GM10266 (cell line): ENCODE data around the gene EPHA6.

Experiments
- DNase-seq: peaks from one replicate; pipeline ENCODE4 v3.0.0; 2012; ENCODE audit errors: extremely low spot score
- TF ChIP-seq, protein P1 (sequence below): IDR thresholded peaks from 2 replicates; pipeline ENCODE4 v1.5.1; 2012; ENCODE audit warnings: mild to moderate bottlenecking, low read depth; ENCODE audit not compliant: control insufficient read depth, insufficient read depth; ENCODE audit errors: missing control alignments

EPHA6 gene

DNA sequence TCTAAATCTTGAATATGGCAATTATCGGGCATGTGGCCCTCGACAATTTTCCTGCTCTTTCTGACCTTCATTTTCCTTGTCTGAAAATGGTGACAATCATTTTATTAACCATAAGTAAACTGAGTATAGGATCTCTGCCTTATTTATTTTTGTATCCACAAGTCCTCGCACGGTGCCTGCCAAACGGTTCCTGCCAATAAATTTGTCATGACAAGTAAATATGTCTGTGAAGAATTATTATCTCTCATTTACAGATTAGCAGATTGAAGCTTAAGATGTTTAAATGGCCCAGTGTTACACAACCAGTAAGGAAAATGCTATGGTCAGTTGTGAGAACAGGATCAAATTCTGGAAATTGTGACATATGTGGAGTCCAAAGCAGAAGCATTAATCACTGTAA, 884.3 kb downstream of the EPHA6 start:
- no peak for DNase-seq
- TF ChIP-seq, protein P1, sequence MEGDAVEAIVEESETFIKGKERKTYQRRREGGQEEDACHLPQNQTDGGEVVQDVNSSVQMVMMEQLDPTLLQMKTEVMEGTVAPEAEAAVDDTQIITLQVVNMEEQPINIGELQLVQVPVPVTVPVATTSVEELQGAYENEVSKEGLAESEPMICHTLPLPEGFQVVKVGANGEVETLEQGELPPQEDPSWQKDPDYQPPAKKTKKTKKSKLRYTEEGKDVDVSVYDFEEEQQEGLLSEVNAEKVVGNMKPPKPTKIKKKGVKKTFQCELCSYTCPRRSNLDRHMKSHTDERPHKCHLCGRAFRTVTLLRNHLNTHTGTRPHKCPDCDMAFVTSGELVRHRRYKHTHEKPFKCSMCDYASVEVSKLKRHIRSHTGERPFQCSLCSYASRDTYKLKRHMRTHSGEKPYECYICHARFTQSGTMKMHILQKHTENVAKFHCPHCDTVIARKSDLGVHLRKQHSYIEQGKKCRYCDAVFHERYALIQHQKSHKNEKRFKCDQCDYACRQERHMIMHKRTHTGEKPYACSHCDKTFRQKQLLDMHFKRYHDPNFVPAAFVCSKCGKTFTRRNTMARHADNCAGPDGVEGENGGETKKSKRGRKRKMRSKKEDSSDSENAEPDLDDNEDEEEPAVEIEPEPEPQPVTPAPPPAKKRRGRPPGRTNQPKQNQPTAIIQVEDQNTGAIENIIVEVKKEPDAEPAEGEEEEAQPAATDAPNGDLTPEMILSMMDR: no peak

DNA sequence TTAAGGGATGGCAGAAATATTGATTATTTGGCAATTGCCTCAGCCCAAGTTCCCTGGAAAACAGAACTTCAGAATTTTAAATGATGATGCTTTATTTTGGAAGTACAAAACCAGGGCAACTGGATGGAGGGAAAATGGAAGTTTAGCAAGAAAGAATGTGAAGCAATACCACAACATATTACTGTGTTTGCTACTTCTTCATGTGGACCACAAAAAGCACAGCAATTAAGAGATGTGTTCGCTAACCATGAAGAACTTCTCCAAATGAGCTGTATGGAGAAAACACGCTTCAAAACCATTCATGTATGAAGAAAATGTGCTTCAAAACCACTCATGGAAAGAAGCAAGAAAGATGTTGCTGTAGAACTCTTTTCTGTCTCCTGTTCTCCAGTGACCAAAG, 885.5 kb downstream of the EPHA6 start:
- DNase-seq: no peak
- TF ChIP-seq, protein P1: no peak

DNA sequence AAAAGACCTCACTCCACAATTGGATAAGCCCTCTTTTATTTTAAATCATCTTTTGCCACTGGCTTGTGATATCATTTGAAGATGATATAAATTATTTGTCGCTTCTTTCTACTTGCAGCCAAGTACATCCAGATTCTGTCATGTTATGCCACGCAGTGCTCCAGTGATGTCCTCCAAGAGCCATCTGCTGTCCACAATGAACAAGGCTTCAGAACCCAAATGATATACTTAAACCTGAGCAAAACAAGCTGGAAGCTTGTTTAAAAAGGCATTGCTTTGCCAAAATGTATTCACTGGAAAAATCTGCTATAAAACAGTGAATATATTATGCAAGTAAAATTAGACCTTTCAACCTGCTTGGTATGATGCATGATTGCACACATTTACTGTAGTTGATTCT, 891.4 kb downstream of the EPHA6 start:
- no peak for DNase-seq
- TF ChIP-seq, protein P1: no peak

DNA sequence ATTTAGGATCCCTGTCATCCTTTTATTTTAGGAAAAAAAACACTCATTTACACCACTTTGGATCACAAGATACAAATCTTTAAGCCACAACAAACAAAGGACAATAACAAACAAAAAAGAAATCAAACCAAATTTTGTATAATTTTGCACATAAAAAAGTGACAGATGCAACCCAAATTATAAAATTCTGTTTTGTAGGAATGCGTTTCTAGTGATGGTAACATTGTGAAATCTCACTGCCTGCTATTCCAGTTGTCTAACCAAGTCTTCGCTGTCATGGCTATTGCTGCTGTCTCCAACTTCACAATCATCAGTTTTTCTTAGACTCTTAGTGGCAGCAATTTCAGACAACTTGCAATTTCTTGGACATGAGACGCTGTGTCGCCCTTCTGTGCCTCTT, 891.8 kb downstream of the EPHA6 start:
- TF ChIP-seq, protein P1: no peak
- no peak for DNase-seq

DNA sequence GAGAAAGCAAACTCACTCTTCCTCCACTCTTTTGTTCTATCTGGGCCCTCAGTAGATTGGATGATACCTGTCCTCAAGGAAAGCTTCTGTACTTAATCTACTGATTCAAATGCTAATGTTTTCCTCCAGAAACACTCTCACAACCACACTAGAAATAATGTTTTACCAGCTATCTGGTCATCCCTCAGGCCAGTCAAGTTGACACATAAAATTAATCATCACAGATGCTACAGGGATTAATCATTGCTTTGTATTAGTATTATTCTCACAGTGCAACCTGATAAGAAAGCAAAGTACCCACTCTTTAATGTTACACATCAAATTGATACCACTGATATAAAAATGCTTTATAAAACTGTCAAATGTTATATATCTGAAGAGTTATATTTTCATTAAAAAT, 897.3 kb downstream of the EPHA6 start:
- no peak for DNase-seq
- TF ChIP-seq, protein P1: no peak

DNA sequence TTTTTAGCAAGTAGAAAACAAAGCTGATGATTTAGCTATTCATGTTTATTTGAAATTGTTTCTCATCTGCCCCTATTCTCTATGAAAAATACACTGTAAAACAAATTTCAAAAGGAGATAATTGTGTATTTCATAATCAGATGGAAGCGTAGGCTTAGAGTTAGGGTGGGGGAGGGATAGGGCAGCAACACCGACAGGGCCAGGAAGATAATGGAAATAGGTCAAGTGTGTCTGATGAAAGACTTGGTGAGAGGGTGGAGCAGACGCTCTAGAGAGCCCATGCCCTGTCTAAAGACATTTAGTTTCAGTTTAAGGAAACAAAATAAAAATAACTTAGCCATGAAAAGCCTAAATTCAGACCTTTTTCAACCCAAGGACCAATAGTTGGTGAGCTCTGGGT, 898.5 kb downstream of the EPHA6 start:
- DNase-seq: no peak
- TF ChIP-seq, protein P1: no peak

DNA sequence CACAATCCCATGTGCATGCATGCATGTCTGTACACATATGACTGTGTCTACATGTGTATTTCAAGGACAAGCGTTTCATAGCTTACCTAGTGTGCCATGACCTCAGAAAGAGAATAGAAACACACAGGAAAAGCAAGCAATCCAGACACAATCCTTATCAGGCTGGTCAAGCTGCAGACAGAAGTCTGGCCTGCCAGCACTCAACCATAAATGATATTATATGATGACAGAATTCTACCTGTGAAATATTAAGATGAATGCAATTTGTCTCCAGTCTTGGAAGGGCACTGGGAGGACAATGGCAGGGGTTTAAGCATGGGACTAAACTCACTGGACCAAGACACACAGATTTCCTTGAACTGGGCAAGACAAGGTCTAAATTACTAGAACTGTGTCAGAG, 899.2 kb downstream of the EPHA6 start:
- DNase-seq: no peak
- TF ChIP-seq, protein P1: no peak
